Left ventricle myocardium inferior (tissue), 1 donor: ENCODE results near the gene MTHFR. TPM values are rescaled to one million over a fixed set of nuclear protein-coding genes. Genes with fewer than 3 reads are reported as not detected.

Source experiments
- DNase-seq: peaks from one replicate; pipeline ENCODE4 v3.0.0-alpha.2; 2020
- H3K27ac ChIP-seq: fragments of 200-600 bp; replicated peaks from 2 replicates; pipeline ENCODE4 v1.8.0; 2021
- H3K27me3 ChIP-seq: fragments of 200-600 bp; 2 replicates; pipeline ENCODE4 v1.8.0; 2021; ENCODE audit warnings: low read depth
- H3K36me3 ChIP-seq: fragments of 200-600 bp; 2 replicates; pipeline ENCODE4 v1.8.0; 2021
- H3K4me1 ChIP-seq: fragments of 200-600 bp; 2 replicates; pipeline ENCODE4 v1.8.0; 2021
- H3K4me3 ChIP-seq: fragments of 200-600 bp; 2 replicates; pipeline ENCODE4 v1.8.0; 2021; ENCODE audit warnings: mild to moderate bottlenecking, moderate library complexity
- H3K9me3 ChIP-seq: fragments of 200-600 bp; replicated peaks from 2 replicates; pipeline ENCODE4 v1.8.0; 2021
- intact Hi-C: fragments of 100-400 bp; cut with micrococcal nuclease; formaldehyde crosslinking; loops from one replicate; pipeline ENCODE4 v1.11.0; 2022
- total RNA-seq: library from RNA; stranded (reverse); fragmentation: NEBNext Ultra II Directional; extraction: Animal tissue kit (Norgen Biotek cat#: 25700); gene quantifications from one replicate; pipeline ENCODE4 v1.2.1, GENCODE V29; 2021
- TF ChIP-seq, protein P1 (sequence below): fragments of 200-600 bp; IDR thresholded peaks from 2 replicates; pipeline ENCODE4 v1.8.0; 2021; ENCODE audit warnings: antibody characterized with exemption, mild to moderate bottlenecking, borderline replicate concordance
- donor health status: DM: no; HTN: yes; CAD: no; lungs with severe emphysema.

Gene MTHFR
- total RNA-seq, 1 donor from 2014 or later, result 40.1 TPM

DNA sequence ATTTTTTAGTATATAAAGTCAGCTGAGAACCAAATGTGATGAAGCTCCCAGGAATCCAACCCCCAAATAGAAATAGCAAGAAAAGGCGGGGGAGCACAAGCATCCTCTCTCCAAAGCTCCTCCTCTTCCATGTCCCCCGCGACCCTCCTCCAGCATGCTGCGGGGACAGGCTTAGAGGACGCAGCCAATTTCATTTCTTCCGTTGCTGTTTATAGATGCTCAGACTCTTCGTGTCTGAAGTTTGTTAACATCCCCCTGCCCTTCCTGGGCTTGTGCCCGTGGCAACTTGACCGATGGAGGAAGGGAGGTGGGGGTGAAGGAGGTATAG is 42.6 kb upstream of the MTHFR start:
- TF ChIP-seq, protein P1, sequence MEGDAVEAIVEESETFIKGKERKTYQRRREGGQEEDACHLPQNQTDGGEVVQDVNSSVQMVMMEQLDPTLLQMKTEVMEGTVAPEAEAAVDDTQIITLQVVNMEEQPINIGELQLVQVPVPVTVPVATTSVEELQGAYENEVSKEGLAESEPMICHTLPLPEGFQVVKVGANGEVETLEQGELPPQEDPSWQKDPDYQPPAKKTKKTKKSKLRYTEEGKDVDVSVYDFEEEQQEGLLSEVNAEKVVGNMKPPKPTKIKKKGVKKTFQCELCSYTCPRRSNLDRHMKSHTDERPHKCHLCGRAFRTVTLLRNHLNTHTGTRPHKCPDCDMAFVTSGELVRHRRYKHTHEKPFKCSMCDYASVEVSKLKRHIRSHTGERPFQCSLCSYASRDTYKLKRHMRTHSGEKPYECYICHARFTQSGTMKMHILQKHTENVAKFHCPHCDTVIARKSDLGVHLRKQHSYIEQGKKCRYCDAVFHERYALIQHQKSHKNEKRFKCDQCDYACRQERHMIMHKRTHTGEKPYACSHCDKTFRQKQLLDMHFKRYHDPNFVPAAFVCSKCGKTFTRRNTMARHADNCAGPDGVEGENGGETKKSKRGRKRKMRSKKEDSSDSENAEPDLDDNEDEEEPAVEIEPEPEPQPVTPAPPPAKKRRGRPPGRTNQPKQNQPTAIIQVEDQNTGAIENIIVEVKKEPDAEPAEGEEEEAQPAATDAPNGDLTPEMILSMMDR, result no peak
- DNase-seq, result no peak
- Histone ChIP-seq H3K27me3 (peaks cover 6% of the 10 kb centered on the region), H3K9me3 (no peaks in the 10 kb centered on the region), H3K4me1 (peaks cover 7% of the 10 kb centered on the region), H3K36me3 (peaks cover 12% of the 10 kb centered on the region), H3K4me3 (no peak overlapping the region), H3K27ac (no peak overlapping the region)
- intact Hi-C loops, result no loop called here

DNA sequence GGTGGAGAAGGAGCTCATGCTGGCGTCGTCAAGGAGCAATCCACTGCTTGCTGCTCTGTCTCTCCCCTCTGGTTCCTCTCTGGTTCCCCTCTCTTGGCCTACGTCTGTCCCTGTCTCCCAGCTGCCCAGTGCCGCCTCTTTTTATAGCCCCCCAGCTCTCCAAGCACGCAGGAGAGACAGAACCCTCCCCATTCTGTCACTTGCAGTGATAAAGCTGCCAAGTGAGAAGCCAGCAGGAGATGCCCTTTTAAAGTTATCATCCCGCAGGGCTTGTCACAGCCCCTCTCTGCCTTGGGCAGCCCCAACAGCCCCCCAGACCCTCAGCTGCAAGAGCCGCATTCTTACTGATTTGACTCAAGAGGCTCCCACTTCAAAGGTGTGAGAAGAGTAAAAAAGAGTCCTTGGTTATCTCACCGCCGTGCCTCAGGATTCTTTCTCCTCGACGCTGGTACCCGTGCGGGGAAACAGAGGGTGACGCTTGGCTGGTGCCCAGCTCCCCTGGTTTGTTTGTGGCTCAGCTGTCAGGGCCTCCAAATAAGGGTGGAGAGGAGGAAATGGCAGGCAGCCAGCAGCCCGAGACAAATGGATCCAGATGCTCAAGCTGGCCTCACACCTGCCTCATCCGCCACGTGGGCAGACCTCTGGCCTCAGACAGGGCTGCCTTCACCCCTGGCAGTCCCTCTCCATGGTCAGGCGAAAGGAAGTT is 42.1 kb upstream of the MTHFR start, which contains the start of gene NPPA:
TSS of gene NPPA (minus strand) at position 117 of the 706 bp plus-strand sequence. CDS start at position 18, 99 bp downstream.
- Histone ChIP-seq H3K27me3 (peaks cover 6% of the 10 kb centered on the region), H3K36me3 (peaks cover 12% of the 10 kb centered on the region), H3K4me1 (peaks cover 9% of the 10 kb centered on the region), H3K27ac (no peak within 1 kb of the TSS), H3K4me3 (no peak within 1 kb of the TSS), H3K9me3 (no peaks in the 10 kb centered on the region)
- peak; percentile 26 for DNase-seq
- intact Hi-C loops, result no loop called here
- TF ChIP-seq, protein P1, result no peak

DNA sequence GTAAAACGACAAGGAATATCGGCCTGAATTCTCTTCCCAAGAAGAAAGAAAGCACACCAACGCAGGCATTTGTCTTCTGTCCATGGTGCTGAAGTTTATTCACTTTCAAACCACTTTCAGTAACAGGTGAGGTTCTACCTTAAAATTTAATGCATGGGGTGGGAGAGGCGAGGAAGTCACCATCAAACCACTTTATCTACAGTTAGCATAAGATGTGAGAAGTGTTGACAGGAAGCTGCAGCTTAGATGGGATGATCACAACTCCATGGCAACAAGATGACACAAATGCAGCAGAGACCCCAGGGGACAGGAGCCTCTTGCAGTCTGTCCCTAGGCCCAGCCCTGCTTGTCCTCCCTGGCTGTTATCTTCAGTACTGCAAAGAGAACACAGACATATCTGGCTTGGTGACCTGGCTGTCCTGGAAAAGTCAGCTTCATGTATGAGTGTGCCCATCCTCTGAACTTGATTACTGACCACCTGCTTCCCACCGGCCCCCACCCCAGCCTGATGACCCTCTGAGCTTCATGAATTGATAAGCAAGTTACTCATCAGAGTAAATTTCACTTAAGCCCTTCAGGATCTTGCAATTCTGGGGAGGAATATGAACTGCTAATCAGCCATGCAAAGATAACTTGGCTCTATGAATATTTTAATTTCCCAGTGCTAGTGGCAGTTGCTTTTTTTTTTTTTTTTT is 40.0 kb upstream of the MTHFR start:
- H3K27me3 ChIP-seq, result peaks cover 6% of the 10 kb centered on the region
- TF ChIP-seq, protein P1, result no peak
- no peak overlapping the region for H3K27ac ChIP-seq
- no peaks in the 10 kb centered on the region for H3K9me3 ChIP-seq
- peaks cover 30% of the 10 kb centered on the region for H3K4me1 ChIP-seq
- peaks cover 25% of the 10 kb centered on the region for H3K36me3 ChIP-seq
- no peak overlapping the region for H3K4me3 ChIP-seq
- DNase-seq, result no peak
- intact Hi-C loops, result no loop called here

GRCh38 chr1:11842154-11843041 is 36.6 kb upstream of the MTHFR start:
- Histone ChIP-seq H3K4me1 (peaks cover 22% of the 10 kb centered on the region), H3K27ac (peak overlapping the region; percentile 46), H3K9me3 (no peaks in the 10 kb centered on the region), H3K27me3 (no peaks in the 10 kb centered on the region), H3K4me3 (no peak overlapping the region), H3K36me3 (peaks cover 57% of the 10 kb centered on the region)
- intact Hi-C loops, result no loop called here
- DNase-seq, result peak; percentile 39
- TF ChIP-seq, protein P1, result no peak
